Cardiac muscle cell (in vitro differentiated cells and primary cell): Measurements from ENCODE around the gene ARF3. TPM values are rescaled to one million over a fixed set of nuclear protein-coding genes. Genes with fewer than 3 reads are reported as not detected.

Experiments
- DNase-seq, 2 donors: peaks; one replicate each; pipeline versions ENCODE4 v3.0.0 to v3.0.0-alpha.2; 2010 to 2017; ENCODE audit warnings: low read depth in 1 of 2, low spot score in 1 of 2
- H3K27ac ChIP-seq: fragments of 200-600 bp; sonication (generic); 2 replicates; pipeline ENCODE4 v1.5.1; 2016
- H3K27me3 ChIP-seq: fragments of 200-600 bp; sonication (generic); 2 replicates; pipeline ENCODE4 v1.6.0; 2016; ENCODE audit warnings: control low read depth
- H3K36me3 ChIP-seq: fragments of 200-600 bp; sonication (generic); 2 replicates; pipeline ENCODE4 v1.5.1; 2016; ENCODE audit warnings: control low read depth
- H3K4me1 ChIP-seq: fragments of 200-600 bp; sonication (generic); 2 replicates; pipeline ENCODE4 v1.8.1; 2017; ENCODE audit warnings: low read depth, mild to moderate bottlenecking, mixed run types
- H3K4me3 ChIP-seq: fragments of 200-600 bp; sonication (generic); 2 replicates; pipeline ENCODE4 v1.5.1; 2016; ENCODE audit warnings: mild to moderate bottlenecking
- H3K9me3 ChIP-seq: fragments of 200-600 bp; sonication (generic); 2 replicates; pipeline ENCODE4 v1.5.1; 2017; ENCODE audit warnings: low read depth, mild to moderate bottlenecking, control low read depth
- CTCF ChIP-seq: IDR thresholded peaks from 2 replicates; pipeline ENCODE4 v1.5.1; 2012; ENCODE audit warnings: low read depth, mild to moderate bottlenecking, low read length
- polyA plus RNA-seq: library from polyadenylated mRNA; unstranded; fragments of >200 nt; fragmentation: Nextera tagmentation; extraction: Ambion mirVana; gene quantifications from 2 replicates; pipeline ENCODE4 v1.2.1, GENCODE V29; 2016
- total RNA-seq: library from RNA; depleted of rRNA; stranded (reverse); fragments of >200 nt; gene quantifications from 2 replicates; pipeline ENCODE4 v1.2.3, GENCODE V29; 2016

The ARF3 gene
- total and polyA plus RNA-seq, 2 experiments from 2014 or later: 106 to 120 TPM

- no peaks in the 10 kb centered on the region for H3K36me3 ChIP-seq
- no peak for DNase-seq
- H3K9me3 ChIP-seq: no peaks in the 10 kb centered on the region
- TF ChIP-seq CTCF: no peak
- no peak overlapping the region for H3K27ac ChIP-seq
- H3K4me3 ChIP-seq: peak overlapping the region; percentile 27
- peaks cover 13% of the 10 kb centered on the region for H3K4me1 ChIP-seq
- peaks cover 54% of the 10 kb centered on the region for H3K27me3 ChIP-seq
These were observed 40.6 kb upstream of the ARF3 start for GRCh38 chr12:48997719-48998496.

GRCh38 chr12:48996794-48997718 is 39.8 kb upstream of the ARF3 start:
- peaks cover 13% of the 10 kb centered on the region for H3K4me1 ChIP-seq
- TF ChIP-seq CTCF: peak; percentile 92
- peaks cover 54% of the 10 kb centered on the region for H3K27me3 ChIP-seq
- DNase-seq: peak; percentile 73 to 92
- H3K27ac ChIP-seq: no peak overlapping the region
- peak overlapping the region; percentile 27 for H3K4me3 ChIP-seq
- no peaks in the 10 kb centered on the region for H3K36me3 ChIP-seq
- no peaks in the 10 kb centered on the region for H3K9me3 ChIP-seq

GRCh38 chr12:48995086-48995879 is 38.0 kb upstream of the ARF3 start:
- no peaks in the 10 kb centered on the region for H3K36me3 ChIP-seq
- TF ChIP-seq CTCF: peak; percentile 79
- no peaks in the 10 kb centered on the region for H3K9me3 ChIP-seq
- H3K4me1 ChIP-seq: peaks cover 14% of the 10 kb centered on the region
- peaks cover 55% of the 10 kb centered on the region for H3K27me3 ChIP-seq
- H3K4me3 ChIP-seq: no peak overlapping the region
- peak; percentile 87 to 93 for DNase-seq
- H3K27ac ChIP-seq: no peak overlapping the region

GRCh38 chr12:48994224-48995085 is 37.2 kb upstream of the ARF3 start:
- Histone ChIP-seq H3K36me3 (no peaks in the 10 kb centered on the region), H3K27ac (no peak overlapping the region), H3K27me3 (peaks cover 59% of the 10 kb centered on the region), H3K9me3 (no peaks in the 10 kb centered on the region), H3K4me1 (peaks cover 10% of the 10 kb centered on the region), H3K4me3 (no peak overlapping the region)
- DNase-seq: no peak
- no peak for TF ChIP-seq CTCF
